H1 (cell line): ENCODE results near the gene CAMKMT. TPM values are rescaled to one million over a fixed set of nuclear protein-coding genes. Genes with fewer than 3 reads are reported as not detected.

ENCODE experiments used
- CBX5 ChIP-seq: fragments of 300-800, 300-1000 bp; sonication (generic); IDR thresholded peaks from 2 replicates; pipeline ENCODE4 v1.7.1; 2016; ENCODE audit warnings: antibody characterized with exemption, low read length, low read depth
- CEBPB ChIP-seq: IDR thresholded peaks from 2 replicates; pipeline ENCODE4 v1.6.1; 2012; ENCODE audit warnings: low read depth, low read length
- TAF1 ChIP-seq: IDR thresholded peaks from 2 replicates; pipeline ENCODE4 v1.6.1; 2011; ENCODE audit warnings: mild to moderate bottlenecking, low read depth, low read length
- polyA plus RNA-seq, 7 experiments: library from polyadenylated mRNA; depleted of rRNA in 3 of 7; stranded (reverse) in 5 of 7; unstranded in 2 of 7; fragments of >200 nt in 5 of 7; fragments of 200-250 nt in 2 of 7; gene quantifications; 1 replicate in 5 of 7; 2 replicates in 1 of 7; 4 replicates in 1 of 7; pipeline versions ENCODE4 v1.2.1 to v1.2.3, GENCODE V29; 2011 to 2013; ENCODE audit warnings: missing spikeins in 2 of 7, mixed read lengths in 2 of 7
- total RNA-seq: library from RNA; stranded (reverse); fragmentation: NEBNext Ultra II Directional; extraction: Animal tissue kit (Norgen Biotek cat#: 25700); gene quantifications from 2 replicates; pipeline ENCODE4 v1.2.1, GENCODE V29; 2021

CAMKMT gene
- total and polyA plus RNA-seq, 2 of the 8 experiments (the other 6 are each of a cell fraction or from before 2014, with no cell fraction given), result 14.7 to 22.4 TPM

GRCh38 chr2:44821500-44821899 lies 459.8 kb downstream of the CAMKMT start (continued):
- no peak for TF ChIP-seq TAF1
- no peak for TF ChIP-seq CBX5
- TF ChIP-seq CEBPB, result no peak
